ENCODE results near the gene FAM8A1.
"Not testable (repeated sequence)": the region's sequence is repeated elsewhere in the genome, so short reads cannot be mapped to it uniquely, and the experiment has no call there.

FAM8A1 gene, protein sequence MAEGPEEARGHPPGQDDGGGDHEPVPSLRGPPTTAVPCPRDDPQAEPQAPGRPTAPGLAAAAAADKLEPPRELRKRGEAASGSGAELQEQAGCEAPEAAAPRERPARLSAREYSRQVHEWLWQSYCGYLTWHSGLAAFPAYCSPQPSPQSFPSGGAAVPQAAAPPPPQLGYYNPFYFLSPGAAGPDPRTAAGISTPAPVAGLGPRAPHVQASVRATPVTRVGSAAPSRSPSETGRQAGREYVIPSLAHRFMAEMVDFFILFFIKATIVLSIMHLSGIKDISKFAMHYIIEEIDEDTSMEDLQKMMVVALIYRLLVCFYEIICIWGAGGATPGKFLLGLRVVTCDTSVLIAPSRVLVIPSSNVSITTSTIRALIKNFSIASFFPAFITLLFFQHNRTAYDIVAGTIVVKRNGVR
- long read RNA-seq, donor 1, full-length matches to known transcripts = 11 of 17 reads
- long read RNA-seq, donor 1, partial matches to known transcripts = 6 of 17 reads
- long read RNA-seq, donor 1, other reads (novel, unspliced or antisense) = 0 of 17 reads
- long read RNA-seq, donor 2, full-length matches to known transcripts = 9 of 15 reads
- long read RNA-seq, donor 2, partial matches to known transcripts = 6 of 15 reads
- long read RNA-seq, donor 2, other reads (novel, unspliced or antisense) = 0 of 15 reads
- long read RNA-seq, donor 3, full-length matches to known transcripts = 5 of 5 reads
- long read RNA-seq, donor 3, partial matches to known transcripts = 0 of 5 reads
- long read RNA-seq, donor 3, other reads (novel, unspliced or antisense) = 0 of 5 reads
- long read RNA-seq, donor 4, full-length matches to known transcripts = 10 of 10 reads
- long read RNA-seq, donor 4, partial matches to known transcripts = 0 of 10 reads
- long read RNA-seq, donor 4, other reads (novel, unspliced or antisense) = 0 of 10 reads
- long read RNA-seq, donor 5, full-length matches to known transcripts = 3 of 3 reads
- long read RNA-seq, donor 5, partial matches to known transcripts = 0 of 3 reads
- long read RNA-seq, donor 5, other reads (novel, unspliced or antisense) = 0 of 3 reads
- long read RNA-seq, donor 6, full-length matches to known transcripts = 16 of 16 reads
- long read RNA-seq, donor 6, partial matches to known transcripts = 0 of 16 reads
- long read RNA-seq, donor 6, other reads (novel, unspliced or antisense) = 0 of 16 reads
- long read RNA-seq, donor 7, full-length matches to known transcripts = 25 of 50 reads
- long read RNA-seq, donor 7, partial matches to known transcripts = 25 of 50 reads
- long read RNA-seq, donor 7, other reads (novel, unspliced or antisense) = 0 of 50 reads
- long read RNA-seq, donor 8, full-length matches to known transcripts = 10 of 10 reads
- long read RNA-seq, donor 8, partial matches to known transcripts = 0 of 10 reads
- long read RNA-seq, donor 8, other reads (novel, unspliced or antisense) = 0 of 10 reads

DNA sequence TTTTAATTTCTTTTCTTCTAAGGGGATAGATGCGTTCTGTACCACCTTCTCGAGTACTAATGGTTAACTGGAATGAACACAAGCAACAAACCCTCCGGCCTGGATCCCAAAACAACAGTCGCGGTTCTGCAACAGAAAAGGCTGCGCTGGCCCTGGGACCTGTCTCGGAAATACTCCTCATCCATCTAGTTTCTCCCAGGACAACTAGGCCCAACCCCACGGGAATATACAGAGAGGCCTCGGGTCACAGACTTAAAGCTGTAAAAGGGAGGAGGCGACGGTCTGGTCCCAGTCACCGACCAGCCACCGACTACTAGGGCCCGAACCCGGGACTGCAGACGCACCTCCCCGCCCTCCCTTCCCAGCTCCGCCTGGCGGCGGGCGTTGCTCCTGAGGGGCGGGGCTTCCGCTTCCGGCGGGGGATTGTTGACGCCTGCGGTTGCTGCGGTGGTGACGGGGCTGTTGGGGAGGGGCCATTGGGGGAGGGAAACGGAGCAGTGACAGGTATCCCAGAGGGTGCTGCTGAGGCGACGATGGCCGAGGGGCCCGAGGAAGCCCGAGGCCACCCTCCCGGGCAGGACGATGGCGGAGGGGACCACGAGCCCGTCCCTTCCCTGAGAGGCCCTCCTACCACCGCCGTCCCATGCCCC lies at the start of gene FAM8A1:
Gene FAM8A1, plus strand, starts transcription at position 426 of the 650 bp plus-strand sequence. Its CDS starts 108 bp downstream, at position 534.
- peak; percentile 88 for DNase-seq

DNA sequence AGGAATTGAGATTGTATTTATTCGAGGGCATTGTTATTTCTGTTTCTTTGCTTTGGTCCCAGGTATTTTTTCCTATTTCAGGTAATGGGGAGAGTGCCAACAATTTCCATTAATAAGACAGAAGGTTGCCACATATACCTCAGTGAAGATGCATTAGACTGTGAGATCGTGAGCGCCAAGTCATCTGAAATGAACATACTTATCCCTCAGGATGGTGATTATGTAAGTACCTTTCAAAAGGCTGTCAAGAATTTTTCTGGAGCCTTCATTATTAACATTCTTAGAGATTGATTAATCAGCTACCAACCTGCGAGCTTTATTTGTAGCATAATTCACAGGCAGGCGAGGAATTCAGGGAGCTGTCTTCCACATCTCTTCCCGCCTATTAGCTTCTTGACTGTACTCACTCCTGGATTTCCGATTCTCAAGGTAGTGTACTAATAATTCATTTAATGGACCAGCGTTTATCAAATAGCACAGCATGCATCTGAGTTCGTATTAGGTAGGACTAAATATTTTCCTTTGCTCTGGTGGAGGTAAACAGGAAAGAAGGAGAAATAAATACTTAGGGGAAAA lies 48.6 kb upstream of the FAM8A1 start:
- no peak for DNase-seq

DNA sequence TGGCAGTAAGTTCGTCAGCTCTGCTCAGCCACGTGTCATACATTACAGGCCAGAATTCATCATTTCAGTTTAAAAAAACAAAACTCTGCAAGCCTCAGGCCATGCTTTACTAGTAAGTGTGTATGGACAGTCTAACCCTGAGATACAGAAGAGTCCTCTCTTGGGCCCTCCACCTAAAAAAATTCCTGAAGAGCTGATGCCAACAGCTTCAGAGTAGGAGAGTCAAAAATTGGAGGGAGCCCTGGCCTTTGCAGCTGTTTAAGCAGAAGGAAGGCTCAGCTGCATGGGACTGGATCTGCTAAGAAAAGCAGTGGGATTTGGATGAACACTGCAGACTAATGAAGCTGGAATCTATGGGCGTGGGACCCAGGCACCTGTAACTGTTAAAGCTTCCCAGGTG lies 47.2 kb upstream of the FAM8A1 start:
- no peak for DNase-seq

DNA sequence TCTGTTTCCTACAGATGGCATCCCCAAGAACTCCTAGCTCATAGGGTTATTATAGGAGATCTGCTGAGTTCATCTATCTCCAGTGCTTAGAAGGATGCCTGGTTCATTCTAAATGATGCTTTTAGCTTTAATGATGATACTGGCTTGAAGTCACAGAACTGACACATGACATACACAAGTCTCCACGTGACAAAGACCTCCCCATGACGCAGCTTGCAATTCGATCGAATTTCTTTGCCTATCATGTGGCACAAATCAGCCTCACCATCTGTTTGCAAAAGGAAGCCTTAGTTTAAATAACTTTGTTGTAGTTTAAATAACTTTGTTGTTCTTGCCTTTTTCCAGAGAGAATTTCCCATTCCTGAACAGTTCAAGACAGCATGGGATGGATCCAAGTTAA lies 44.1 kb upstream of the FAM8A1 start:
- no peak for DNase-seq

DNA sequence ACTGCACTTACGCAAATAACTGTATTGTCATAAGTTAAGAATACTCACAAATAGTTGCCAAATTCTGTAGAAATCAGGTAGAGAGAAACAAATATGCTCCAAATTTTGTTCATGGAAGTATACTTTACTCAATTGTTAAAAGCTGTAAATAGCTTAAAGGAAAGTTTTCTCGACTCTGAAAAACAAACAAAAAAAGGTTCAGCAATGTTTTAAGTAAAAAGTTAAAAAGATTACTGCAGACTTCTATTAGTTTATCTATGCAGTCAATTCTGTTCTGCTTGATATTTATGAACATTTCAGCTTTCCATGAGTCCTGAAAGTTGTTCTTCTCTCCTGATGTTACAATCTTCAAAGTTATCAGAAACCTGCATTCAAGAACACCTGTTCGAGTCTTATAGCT lies 37.5 kb upstream of the FAM8A1 start:
- no peak for DNase-seq

DNA sequence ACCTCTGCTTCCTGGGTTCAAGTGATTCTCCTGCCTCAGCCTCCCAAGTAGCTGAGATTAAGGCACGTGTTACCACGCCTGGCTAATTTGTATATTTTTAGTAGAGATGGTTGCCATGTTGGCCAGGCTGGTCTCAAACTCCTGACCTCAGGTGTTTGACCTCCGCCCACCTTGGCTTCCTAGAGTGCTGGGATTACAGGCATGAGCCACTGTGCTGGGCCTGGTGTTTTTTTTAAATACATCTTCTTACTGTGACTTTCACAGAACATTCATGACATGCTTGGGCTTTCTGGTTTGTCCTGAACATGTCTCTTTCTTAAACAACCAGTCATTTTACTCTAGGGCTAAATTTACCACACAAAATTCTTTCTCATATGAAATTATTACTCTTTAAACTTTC lies 34.7 kb upstream of the FAM8A1 start:
- no peak for DNase-seq

DNA sequence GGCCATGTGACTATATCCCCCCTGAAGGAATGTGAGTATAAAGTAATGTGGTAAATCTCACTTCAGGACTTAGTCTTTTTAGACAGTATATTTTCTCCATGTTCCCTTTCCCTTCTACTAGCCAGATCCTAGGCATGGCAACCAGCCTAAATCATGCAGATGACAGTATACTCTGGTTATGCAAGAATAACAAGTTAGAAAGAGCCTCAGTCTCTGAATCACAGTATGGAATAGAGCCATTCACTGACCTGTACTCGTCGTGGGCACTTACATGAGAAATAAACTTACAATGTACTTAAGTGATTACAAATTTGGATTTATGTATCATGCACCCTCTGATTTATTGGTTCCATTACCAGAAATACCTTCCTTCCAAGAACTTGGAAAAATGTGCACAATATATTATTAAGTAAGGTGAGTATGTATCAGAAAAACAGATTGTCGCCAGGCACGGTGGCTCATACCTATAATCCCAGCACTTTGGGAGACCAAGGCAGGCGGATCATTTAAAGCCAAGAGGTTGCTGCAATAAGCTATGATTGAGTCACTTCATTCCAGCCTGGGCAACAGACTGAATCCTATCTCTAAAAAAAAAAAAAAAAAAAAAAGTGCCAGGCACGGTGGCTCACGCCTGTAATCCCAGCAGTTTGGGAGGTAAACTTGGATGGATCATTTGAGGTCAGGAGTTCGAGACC lies 25.1 kb upstream of the FAM8A1 start:
- no peak for DNase-seq

DNA sequence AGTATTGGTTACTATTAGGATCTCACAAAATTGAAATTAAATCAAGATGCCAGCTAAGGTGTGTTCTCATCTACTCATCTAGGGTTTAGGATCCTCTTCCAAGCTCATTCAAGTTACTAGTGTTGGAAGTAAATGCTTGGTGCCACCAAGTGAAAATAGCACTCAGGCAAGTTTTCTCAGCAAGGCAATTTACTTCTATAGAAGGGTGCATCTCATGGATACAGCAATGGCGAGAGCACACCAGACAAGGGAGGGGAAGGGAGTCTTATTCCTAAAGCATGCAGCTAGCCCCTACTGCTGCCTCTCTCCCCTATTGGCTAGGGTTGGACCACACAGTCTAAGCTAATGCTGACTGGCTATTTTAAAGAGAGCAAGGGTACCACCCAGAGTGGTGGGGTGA lies 23.0 kb upstream of the FAM8A1 start:
- no peak for DNase-seq

DNA sequence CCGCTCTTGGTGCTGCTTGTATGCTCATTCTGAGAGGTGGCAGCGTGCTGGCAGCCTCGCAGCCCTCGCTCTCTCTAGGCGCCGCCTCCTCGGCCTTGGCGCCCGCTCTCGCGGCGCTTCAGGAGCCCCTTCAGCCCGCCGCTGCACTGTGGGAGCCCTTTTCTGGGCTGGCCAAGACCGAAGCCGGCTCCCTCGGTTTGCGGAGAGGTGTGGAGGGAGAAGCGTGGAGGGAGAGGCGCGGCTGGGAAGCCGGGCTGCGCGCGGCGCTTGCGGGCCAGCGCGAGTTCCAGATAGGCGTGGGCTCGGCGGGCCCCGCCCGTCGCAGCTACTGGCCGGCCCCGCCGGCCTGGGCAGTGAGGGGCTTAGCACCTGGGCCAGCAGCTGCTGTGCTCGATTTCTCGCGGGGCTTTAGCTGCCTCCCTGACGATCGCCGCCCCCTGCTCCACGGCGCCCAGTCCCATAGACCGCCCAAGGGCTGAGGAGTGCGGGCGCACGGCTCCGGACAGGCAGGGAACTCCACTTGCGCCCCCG lies 19.5 kb upstream of the FAM8A1 start:
- DNase-seq = peak; percentile 79

DNA sequence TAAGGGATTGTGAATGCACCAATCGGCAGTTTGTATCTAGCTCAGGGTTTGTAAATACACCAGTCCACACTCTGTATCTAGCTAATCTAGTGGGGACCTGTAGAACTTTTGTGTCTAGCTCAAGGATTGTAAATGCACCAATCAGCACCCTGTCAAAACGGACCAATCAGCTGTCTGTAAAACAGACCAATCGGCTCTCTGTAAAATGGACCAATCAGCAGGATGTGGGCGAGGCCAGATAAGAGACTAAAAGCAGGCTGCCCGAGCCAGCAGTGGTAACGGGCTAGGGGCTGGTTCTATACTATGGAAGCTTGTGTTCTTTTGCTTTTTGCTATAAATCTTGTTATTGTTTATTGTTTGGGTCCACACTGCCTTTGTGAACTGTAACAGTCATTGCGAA lies 18.8 kb upstream of the FAM8A1 start:
- not testable (repeated sequence) for DNase-seq

DNA sequence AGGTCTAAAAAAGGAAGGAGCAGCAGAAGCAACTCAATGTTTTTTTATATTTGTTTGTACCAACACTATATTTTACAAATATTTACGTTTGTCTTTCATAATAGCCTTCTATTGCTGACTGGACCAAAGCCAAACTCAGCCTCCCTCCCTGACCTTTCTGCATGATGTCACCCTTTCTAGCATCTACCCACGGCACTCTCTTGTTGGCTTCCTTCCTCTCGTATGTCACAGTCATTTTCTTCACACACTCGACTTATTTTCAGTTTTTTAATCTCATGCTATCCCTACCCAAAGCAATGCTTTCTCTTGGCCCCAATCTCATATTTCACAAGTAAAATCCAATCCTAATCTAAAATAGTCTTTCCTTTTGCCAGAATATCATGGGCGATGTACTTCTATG lies 16.3 kb upstream of the FAM8A1 start:
- no peak for DNase-seq

DNA sequence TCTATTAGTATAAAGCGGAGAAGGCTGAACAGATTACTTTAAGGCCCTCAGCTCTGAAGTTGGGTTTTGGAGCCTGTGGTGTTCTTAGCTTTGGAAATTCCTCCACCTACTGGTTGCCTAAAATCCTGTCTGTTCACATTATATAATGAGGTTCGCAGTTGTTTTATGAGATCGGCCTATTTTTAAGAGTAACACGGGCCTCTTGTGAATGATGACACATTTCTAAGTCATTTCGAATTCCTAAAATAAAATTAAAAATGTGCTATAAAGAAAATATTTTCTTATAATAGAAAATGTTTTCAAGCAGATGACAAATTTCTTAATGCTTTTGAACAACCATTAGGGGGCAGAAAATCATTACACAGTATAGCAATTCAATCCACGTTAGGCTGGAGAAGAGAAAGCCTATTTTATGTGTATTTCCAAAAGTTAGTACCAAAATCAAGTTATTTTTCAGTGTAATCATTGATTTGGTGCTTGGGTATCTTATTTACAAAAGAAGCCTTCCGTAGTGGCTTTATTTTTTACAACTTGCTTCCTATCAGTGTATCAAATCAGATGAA lies 15.8 kb upstream of the FAM8A1 start:
- peak; percentile 59 for DNase-seq

DNA sequence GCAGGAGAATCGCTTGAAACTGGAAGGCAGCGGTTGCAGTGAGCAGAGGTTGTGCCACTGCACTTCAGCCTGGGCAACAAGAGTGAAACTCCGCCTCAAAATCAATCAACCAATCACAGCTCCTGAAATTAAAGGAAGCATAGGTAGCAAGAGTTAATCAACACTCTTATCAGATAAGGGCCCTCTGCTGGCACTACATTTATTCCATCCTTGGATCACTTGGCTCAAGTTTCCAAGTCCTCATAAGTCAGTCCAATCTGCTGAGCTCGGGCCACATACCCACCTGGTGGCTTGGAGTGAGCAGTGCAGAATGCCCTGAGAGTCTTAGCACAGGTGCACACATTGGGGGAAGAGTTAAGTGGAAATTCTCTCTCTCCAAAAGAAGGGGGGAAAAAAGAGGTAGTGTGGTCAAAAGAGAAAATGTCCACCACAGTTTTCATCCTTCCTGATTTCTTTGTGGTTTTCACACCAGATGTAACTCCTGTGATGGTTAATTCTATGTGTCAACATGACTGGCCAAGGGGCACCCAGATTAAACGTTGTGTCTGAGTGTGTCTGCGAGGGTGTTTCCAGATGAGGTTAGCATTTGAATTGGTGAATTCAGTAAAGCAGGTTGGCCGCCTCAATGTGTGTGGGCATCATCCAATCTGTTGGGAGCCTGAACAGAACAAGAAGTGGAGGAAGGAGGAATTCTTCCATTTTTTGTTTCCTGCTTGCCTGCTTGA lies 14.2 kb upstream of the FAM8A1 start:
- DNase-seq = no peak

DNA sequence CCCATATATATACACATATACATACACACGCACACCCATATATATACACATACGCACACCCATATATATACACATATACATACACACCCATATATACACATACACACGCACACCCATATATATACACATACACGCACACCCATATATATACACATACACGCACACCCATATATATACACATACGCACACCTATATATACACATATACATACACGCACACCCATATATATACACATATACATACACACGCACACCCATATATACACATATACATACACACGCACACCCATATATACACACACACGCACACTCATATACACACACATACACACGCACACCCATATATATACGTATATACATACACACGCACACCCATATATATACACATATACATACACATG lies 13.5 kb upstream of the FAM8A1 start:
- not testable (repeated sequence) for DNase-seq

DNA sequence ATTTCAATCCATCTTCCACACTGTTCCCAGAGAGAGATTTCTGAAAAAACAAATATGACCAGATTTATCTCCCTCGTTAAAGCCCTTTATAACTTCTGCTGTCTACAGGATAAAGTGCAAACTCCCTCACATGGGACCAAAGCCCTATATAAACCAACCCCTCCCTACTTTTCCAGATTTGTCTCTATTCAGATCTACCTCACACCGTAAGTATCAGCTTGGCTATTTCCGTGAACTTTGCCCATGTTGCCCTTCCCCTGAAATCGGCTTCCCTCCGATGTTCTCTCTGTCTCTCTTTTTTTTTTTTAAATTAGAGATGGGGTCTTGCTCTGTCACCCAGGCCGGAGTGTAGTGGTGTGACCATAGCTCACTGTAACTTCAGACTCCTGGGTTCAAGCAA lies 12.1 kb upstream of the FAM8A1 start:
- no peak for DNase-seq

DNA sequence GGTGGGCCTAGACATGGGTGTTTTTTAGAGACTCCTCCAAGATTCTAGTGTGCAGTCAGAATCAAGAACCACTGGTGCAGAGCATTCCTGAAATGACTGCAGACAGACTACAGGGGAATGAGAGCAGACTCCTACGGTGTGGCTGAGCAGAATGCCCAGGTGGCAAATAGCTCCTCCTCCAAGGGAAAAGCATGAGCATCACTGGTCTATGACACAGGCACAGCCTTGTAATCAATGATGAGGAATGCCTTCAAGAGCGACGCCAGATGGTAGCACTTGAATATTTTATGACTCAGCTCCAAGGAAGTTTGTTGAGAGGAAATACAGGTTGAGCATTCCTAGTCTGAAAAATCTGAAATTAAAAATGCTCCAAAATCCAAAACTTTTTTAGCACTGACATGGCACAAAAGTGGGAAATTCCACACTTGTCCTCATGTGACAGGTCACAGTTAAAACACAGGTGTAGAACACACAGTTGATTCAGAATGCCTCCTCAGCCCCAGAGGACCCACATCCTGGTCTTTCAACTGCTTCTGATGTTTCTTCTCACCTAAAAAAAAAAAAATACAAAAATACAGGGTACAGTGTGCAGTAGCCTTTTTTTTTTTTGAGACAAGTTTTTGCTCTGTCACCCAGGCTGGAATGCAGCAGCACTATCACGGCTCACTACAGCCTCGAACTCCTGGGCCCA lies 10.6 kb upstream of the FAM8A1 start:
- no peak for DNase-seq

DNA sequence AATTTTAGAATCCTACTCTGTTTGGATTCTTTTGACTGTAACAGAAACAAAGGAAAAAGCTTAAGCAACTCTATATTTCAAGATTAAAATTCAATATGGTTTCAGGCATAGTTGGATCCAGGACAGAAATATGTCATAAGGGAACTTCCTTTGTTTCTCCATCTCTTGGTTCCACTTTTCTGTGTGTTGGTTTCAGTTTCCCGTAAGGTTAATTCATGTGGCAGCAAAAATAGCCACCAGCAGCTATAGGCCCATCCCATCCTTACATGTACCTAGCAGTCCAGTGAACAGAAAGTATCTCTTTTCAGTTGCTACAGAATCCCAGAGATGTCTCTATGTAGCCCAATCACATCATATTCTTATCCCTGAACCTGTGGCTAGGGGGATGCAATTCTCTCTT lies 8.8 kb upstream of the FAM8A1 start:
- DNase-seq = no peak

DNA sequence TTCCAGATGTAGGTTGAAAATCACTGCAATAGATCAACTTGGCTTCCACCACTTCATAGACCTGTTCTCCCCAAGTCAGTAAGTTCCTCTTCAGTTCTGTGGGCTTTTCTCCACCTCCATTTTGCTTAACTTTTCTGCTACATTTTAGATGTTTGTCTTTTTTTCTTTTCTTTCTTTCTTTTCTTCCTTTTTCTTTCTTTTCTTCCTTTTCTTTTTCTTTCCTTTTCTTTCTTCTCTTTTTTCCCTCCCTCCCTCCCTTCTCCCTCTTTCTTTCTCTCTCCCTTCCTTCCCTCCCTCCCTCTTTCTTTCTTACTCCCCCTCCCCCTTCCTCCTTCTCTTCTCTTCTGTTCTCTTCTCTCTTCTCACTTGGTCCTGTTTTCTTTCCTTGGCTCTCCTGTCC lies 6.9 kb upstream of the FAM8A1 start:
- no peak for DNase-seq

DNA sequence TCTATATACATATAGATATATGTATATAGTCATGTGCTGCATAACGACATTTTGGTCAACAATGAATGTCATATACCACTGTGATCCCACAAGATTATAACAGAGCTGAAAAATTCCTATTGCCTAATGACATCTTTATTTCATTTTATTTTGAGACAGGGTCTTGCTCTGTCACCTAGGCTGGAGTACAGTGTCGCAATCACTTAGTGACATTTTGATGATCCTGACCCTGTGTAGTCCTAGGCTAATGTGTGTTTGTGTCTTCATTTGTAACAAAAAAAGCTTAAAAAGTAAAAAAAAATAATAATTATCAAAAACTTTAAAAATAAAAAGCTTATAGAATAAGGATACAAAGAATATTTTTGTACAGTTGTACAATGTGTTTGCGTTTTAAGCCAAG lies 4.0 kb upstream of the FAM8A1 start:
- DNase-seq = no peak

Data from right kidney (tissue), 9 donors.